Common myeloid progenitor, CD34-positive (primary cell): Measurements from ENCODE around the gene MYO1A.
A peak's percentile ranks its signal among the peaks of the same experiment; 100 is the strongest.
"Not testable (repeated sequence)": the region's sequence is repeated elsewhere in the genome, so short reads cannot be mapped to it uniquely, and the experiment has no call there.

Source experiments
- CTCF ChIA-PET: fragments of 350-600 bp; sonication (Branson Sonifier 250); formaldehyde crosslinking; loops from one replicate; lab custom pipeline; 2021; ENCODE audit warnings: antibody characterized with exemption; lab: Charles Lee
- POLR2A ChIA-PET: fragments of 350-600 bp; sonication (Branson Sonifier 250); formaldehyde crosslinking; loops from one replicate; lab custom pipeline; 2021; ENCODE audit warnings: antibody characterized with exemption; lab: Charles Lee
- DNase-seq, 3 donors: peaks; one replicate each; pipeline versions ENCODE4 v3.0.0 to v3.0.0-alpha.2; 2013
- H3K27ac ChIP-seq, 2 experiments: 1 replicate in 1 of 2; 2 replicates in 1 of 2; pipeline ENCODE4 v1.7.0; 2013; ENCODE audit warnings: inconsistent platforms in 2 of 2, low read length in 2 of 2, mild to moderate bottlenecking in 2 of 2, low read depth in 1 of 2, moderate library complexity in 1 of 2; ENCODE audit not compliant: severe bottlenecking in 2 of 2, insufficient read depth in 1 of 2, poor library complexity in 1 of 2
- H3K27me3 ChIP-seq, 5 experiments: replicated peaks in 2 of 5; 1 replicate in 3 of 5; 2 replicates in 2 of 5; pipeline versions ENCODE4 v1.6.1 to v1.7.0; 2013; ENCODE audit warnings: low read length in 4 of 5, mild to moderate bottlenecking in 2 of 5, moderate library complexity in 2 of 5, inconsistent platforms in 1 of 5; ENCODE audit not compliant: insufficient read depth in 5 of 5, control insufficient read depth in 4 of 5
- H3K36me3 ChIP-seq, 4 experiments: 1 replicate in 2 of 4; 2 replicates in 2 of 4; pipeline versions ENCODE4 v1.6.1 to v1.7.0; 2013; ENCODE audit warnings: low read length in 3 of 4, control low read depth in 1 of 4, mild to moderate bottlenecking in 1 of 4; ENCODE audit not compliant: control insufficient read depth in 4 of 4, insufficient read depth in 4 of 4
- H3K4me1 ChIP-seq, 4 experiments: 1 replicate in 3 of 4; 2 replicates in 1 of 4; pipeline versions ENCODE4 v1.6.1 to v1.7.1; 2013; ENCODE audit warnings: low read length in 3 of 4, mild to moderate bottlenecking in 3 of 4, control low read depth in 1 of 4, inconsistent platforms in 1 of 4, moderate library complexity in 1 of 4; ENCODE audit not compliant: control insufficient read depth in 4 of 4, insufficient read depth in 4 of 4; ENCODE audit errors: control extremely low read depth in 1 of 4
- H3K4me3 ChIP-seq, 7 experiments: 1 replicate in 4 of 7; 2 replicates in 3 of 7; pipeline versions ENCODE4 v1.5.1 to v1.7.0; 2013; ENCODE audit warnings: mild to moderate bottlenecking in 7 of 7, low read length in 6 of 7, moderate library complexity in 6 of 7, inconsistent platforms in 2 of 7, low read depth in 2 of 7, control low read depth in 1 of 7; ENCODE audit not compliant: insufficient read depth in 4 of 7, control insufficient read depth in 1 of 7; ENCODE audit errors: extremely low read depth in 1 of 7
- H3K9me3 ChIP-seq, 5 experiments: 1 replicate in 4 of 5; 2 replicates in 1 of 5; pipeline versions ENCODE4 v1.6.1 to v1.7.1; 2013; ENCODE audit warnings: low read length in 4 of 5, mild to moderate bottlenecking in 2 of 5, inconsistent platforms in 1 of 5, low read depth in 1 of 5, moderate library complexity in 1 of 5; ENCODE audit not compliant: control insufficient read depth in 4 of 5, insufficient read depth in 2 of 5; ENCODE audit errors: control extremely low read depth in 1 of 5
- whole genome bisulfite sequencing: methylation state at CpG from one replicate; pipeline ENCODE4 v1.1.5; 2013; ENCODE audit not compliant: insufficient coverage; 5-methylcytosine and 5-hydroxymethylcytosine counted together

Gene MYO1A

GRCh38 chr12:56987551-56988053 lies 62.3 kb downstream of the MYO1A start:
- H3K27me3 ChIP-seq: no peaks in the 10 kb centered on the region
- ChIA-PET CTCF (interaction anchor here (0.7 to 3.6 kb wide), 13 partner anchors 9 to 234 kb away, joined by 3 to 63 read pairs (median 6); partner anchors contain the start of genes HSD17B6 and ZBTB39), POLR2A (interaction anchor here (0.7 kb wide), 1 partner anchor 147 kb away, joined by 3 read pairs; no protein-coding TSS in a partner anchor)
- peaks cover 5 to 55% (median 40%) of the 10 kb centered on the region in 4 experiments for H3K4me1 ChIP-seq
- peak overlapping the region in 3 of 7 experiments; percentile 14 to 54 (median 20) for H3K4me3 ChIP-seq
- no peaks in the 10 kb centered on the region for H3K9me3 ChIP-seq
- 13% methylated on average over 9 of the region's 11 CpGs for WGBS
- no peaks in the 10 kb centered on the region for H3K36me3 ChIP-seq
- DNase-seq: peak; percentile 61 to 69 (median 68)
- no peak overlapping the region for H3K27ac ChIP-seq

DNA sequence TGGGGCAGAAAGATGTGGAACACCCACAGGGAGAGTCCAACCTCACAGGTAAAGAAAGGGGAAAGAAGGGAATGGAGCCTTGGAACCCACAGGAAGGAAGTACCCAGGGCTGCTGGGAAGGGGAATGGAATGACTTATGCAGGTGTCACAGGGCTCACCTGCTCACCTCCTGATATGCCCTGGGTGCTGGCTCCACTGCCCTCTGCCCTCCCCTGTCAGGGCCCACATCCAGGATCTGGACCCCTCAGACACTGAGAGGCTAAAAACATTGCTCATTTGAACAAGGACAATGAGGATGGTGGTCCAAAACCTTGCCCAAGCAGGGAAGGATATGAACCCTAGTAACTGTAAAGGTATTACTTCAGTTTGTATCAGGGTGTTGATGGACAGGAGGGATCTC lies 62.9 kb downstream of the MYO1A start:
- no peak overlapping the region for H3K27ac ChIP-seq
- no peak for DNase-seq
- no peaks in the 10 kb centered on the region for H3K36me3 ChIP-seq
- peak overlapping the region in 2 of 7 experiments; percentile 20 to 54 for H3K4me3 ChIP-seq
- H3K27me3 ChIP-seq: no peaks in the 10 kb centered on the region
- H3K9me3 ChIP-seq: no peaks in the 10 kb centered on the region
- CTCF ChIA-PET: interaction anchor here (0.6 to 3.6 kb wide), 11 partner anchors 10 to 233 kb away, joined by 3 to 63 read pairs (median 9); partner anchors contain the start of genes HSD17B6 and ZBTB39
- peaks cover 5 to 50% (median 39%) of the 10 kb centered on the region in 4 experiments for H3K4me1 ChIP-seq
- POLR2A ChIA-PET: no interaction called here

- H3K27ac ChIP-seq, H3K27me3 ChIP-seq, POLR2A ChIA-PET, H3K36me3 ChIP-seq, H3K9me3 ChIP-seq, DNase-seq, H3K4me3 ChIP-seq: not testable (repeated sequence)
- WGBS: 84% methylated on average over 3 of the region's 6 CpGs
- CTCF ChIA-PET: interaction anchor here (0.6 to 3.6 kb wide), 6 partner anchors 9 to 223 kb away, joined by 3 to 63 read pairs (median 6); partner anchors contain the start of genes HSD17B6 and ZBTB39
- H3K4me1 ChIP-seq: peaks cover 3 to 37% (median 26%) of the 10 kb centered on the region in 4 experiments
Observed at GRCh38 chr12:56985714-56986113, 64.2 kb downstream of the MYO1A start.

DNA sequence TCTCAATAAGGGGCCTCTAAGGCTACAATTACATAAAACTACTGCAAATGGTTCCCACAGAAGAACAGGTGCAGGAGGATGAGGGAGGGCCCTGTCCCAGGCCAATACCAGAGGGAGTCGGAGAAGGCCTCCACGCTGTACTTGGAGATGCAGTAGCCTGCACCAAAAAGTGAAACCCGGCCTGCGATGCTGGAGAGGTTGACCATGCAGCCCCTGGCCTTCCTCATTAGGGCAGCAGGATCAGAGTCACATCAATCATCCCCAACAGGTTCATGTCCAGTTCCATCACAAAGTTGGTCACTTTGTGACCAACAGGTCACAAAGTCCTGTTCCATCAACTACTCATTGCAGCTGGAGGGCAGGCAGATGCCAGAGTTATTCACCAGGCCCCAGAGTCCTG lies 66.5 kb downstream of the MYO1A start:
- POLR2A ChIA-PET: no interaction called here
- CTCF ChIA-PET: no interaction called here
- WGBS: 100% methylated on average over 2 of the region's 4 CpGs
- Histone ChIP-seq H3K36me3 (no peaks in the 10 kb centered on the region), H3K27me3 (no peaks in the 10 kb centered on the region), H3K9me3 (no peaks in the 10 kb centered on the region), H3K4me3 (no peak overlapping the region), H3K4me1 (peaks cover 0 to 19% (median 19%) of the 10 kb centered on the region in 4 experiments), H3K27ac (no peak overlapping the region)
- DNase-seq: no peak

DNA sequence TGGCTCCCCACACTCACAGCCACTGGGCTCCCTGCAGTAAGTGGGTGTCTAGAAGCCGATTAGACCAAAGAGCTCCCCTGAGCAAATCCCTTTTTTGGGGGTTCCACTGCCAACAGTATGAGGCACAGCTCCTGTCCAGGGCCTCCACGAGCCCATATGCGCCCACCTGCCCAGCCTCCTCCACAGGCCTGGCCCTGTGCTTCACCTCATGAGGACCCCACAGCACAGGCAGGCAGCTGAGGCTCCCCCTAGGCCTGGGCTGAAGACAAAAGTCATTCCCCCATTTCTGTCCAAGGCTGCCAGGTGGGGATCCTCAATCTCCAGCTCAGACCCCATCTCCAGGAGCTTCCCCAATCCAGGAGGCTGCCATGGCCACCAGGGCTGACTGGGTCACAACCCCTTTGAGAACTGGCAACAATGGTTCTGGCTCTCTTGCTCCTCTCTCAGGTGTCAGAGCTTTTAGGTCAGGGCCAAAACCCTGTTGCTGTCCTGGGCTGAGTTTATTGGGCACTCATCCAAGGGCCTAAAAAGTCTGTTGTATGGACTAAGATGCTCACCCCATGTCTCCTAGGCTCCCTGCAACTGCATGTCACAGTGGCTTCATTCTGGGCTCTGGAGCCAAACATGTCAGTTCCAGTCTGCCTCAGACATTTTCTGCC lies 67.2 kb downstream of the MYO1A start:
- H3K4me3 ChIP-seq, POLR2A ChIA-PET, DNase-seq, H3K27ac ChIP-seq, CTCF ChIA-PET, H3K27me3 ChIP-seq, H3K36me3 ChIP-seq, H3K9me3 ChIP-seq: not testable (repeated sequence)
- H3K4me1 ChIP-seq: peaks cover 0 to 12% (median 12%) of the 10 kb centered on the region in 4 experiments
- WGBS: 100% methylated on average over 2 of the region's 3 CpGs

- H3K4me3 ChIP-seq: no peak overlapping the region
- H3K27me3 ChIP-seq: no peaks in the 10 kb centered on the region
- ChIA-PET POLR2A (no interaction called here), CTCF (interaction anchor here (0.6 to 1.1 kb wide), 3 partner anchors 21 to 140 kb away, joined by 3 read pairs; no protein-coding TSS in a partner anchor)
- no peaks in the 10 kb centered on the region for H3K4me1 ChIP-seq
- no peak overlapping the region for H3K27ac ChIP-seq
- no peaks in the 10 kb centered on the region for H3K36me3 ChIP-seq
- no peak for DNase-seq
- 96% methylated on average over 3 of the region's 4 CpGs for WGBS
- no peaks in the 10 kb centered on the region for H3K9me3 ChIP-seq
Observed at GRCh38 chr12:56980941-56981530, 68.9 kb downstream of the MYO1A start.

GRCh38 chr12:56980268-56980667 lies 69.7 kb downstream of the MYO1A start:
- Histone ChIP-seq H3K9me3 (no peaks in the 10 kb centered on the region), H3K36me3 (no peaks in the 10 kb centered on the region), H3K27me3 (no peaks in the 10 kb centered on the region), H3K27ac (no peak overlapping the region), H3K4me1 (no peaks in the 10 kb centered on the region), H3K4me3 (no peak overlapping the region)
- WGBS: 100% methylated on average over 6 of the region's 6 CpGs
- POLR2A ChIA-PET: no interaction called here
- no peak for DNase-seq
- CTCF ChIA-PET: interaction anchor here (1.2 kb wide), 1 partner anchor 22 kb away, joined by 3 read pairs; no protein-coding TSS in a partner anchor
